HL-60/S4 treated with phorbol 12-myristate 13-acetate at 8.2 ng/mL for 4 days and 3 days (cell line): ENCODE data around the gene ARL8A.

Source experiments
- in situ Hi-C: fragments of 300-500 bp; cut with MboI; formaldehyde crosslinking; loops from 2 replicates; pipeline ENCODE4 v1.15.0; 2022; ENCODE audit warnings: low sequenced_read_pairs

ARL8A gene

GRCh38 chr1:202144402-202145067, at the start of gene ARL8A:
Gene ARL8A, minus strand, starts transcription at chr1:202144737. Its CDS starts 165 bp downstream, at chr1:202144572.
- in situ Hi-C loops, result no loop called here

DNA sequence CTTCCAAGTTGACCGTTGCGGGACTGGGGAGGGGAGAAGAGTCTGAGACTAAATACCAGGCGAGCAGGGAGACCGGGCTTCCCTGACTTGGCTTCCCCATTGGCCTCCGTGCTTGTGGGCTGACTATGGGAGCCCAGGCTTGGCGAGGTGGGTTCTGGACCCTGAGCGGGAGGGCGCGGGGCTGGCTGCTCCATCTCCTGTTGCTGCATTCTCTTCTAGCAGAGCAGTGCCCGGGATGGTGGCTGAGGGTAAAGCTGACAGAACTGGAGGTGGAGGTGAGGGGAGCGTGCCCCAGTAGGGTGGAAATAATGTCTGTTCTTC, 49.8 kb upstream of the ARL8A start:
- in situ Hi-C loops, result loop anchor here (25.0 kb wide), 1 partner anchor 518 kb away; the partner anchor contains the start of gene SYT2

DNA sequence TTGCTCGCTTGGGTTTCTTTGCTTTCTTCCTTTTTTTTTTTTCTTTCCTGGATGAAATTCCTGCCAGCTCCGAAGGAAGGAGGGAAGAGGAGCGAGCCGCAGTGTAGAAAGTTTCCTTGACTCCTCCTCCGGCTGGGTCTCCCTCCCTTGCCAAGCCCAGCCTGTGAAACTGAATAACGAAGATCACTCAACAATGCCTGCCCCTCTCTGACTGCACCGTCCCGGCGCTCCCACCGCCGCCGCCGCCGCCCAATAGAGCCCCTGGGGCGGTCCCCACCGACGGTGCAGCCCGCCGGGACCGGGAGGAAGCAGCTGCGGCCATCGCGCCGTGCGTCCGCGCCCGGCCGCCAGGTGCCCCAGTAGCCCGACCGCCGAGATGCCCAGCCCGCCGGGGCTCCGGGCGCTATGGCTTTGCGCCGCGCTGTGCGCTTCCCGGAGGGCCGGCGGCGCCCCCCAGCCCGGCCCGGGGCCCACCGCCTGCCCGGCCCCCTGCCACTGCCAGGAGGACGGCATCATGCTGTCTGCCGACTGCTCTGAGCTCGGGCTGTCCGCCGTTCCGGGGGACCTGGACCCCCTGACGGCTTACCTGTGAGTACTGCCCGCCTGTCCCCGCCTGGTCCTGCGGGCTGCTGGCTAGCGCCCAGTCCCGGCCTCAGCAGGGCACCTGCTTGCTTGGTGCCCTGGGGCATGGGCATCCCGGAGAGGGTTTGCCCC, 49.2 kb upstream of the ARL8A start, which contains the start of gene LGR6:
LGR6 (plus strand) TSS at position 186 of the 714 bp plus-strand sequence; CDS start at position 377, 191 bp downstream.
- in situ Hi-C loops, result loop anchor here (25.0 kb wide), 1 partner anchor 519 kb away; the partner anchor contains the start of gene SYT2

- in situ Hi-C loops, result loop anchor here (25.0 kb wide), 1 partner anchor 519 kb away; the partner anchor contains the start of gene SYT2
Measured at GRCh38 chr1:202192770-202193613, 48.5 kb upstream of the ARL8A start.

- in situ Hi-C loops, result loop anchor here (25.0 kb wide), 1 partner anchor 521 kb away; the partner anchor contains the start of gene SYT2
Measured at GRCh38 chr1:202191391-202191790, 46.9 kb upstream of the ARL8A start.

GRCh38 chr1:202189918-202190715, 45.6 kb upstream of the ARL8A start:
- in situ Hi-C loops, result loop anchor here (25.0 kb wide), 1 partner anchor 522 kb away; the partner anchor contains the start of gene SYT2

DNA sequence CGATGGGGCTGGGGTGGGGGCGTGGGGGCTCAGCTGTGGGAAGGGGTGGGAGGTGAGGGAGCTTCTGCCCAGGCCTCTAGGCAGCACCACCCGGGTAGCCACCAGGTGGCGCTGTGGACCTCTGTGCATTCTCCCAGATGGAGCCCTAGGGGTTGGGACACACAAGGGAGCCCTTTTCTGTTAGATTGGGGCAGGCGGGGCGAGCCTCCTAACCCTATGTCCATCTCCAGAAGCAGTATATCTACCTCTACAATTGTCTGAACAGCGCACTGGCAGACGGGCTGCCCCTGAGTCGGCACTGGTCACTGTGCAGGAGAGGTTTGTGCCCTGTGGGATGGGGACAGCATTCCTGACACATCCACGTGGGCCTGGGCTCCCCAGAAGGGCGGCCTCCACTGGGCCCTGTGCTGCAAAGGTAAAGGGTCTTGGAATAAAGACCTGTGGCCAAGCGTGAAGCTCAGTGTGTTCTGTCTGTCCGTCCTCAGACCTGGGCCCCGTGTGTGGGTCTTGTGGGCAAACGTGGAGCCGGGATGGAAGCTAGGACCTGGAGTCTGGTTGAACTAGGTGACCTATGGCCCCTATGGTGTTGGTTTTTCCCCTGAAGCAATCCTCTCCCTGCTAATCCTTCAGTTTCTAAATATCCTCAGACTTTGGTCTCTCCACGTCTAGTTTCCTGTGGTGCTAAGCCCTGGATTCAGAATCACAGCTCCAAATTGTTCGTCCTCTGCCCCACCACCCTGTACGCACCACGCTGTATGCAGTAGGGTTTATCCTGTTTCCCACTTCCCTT, 44.7 kb upstream of the ARL8A start:
- in situ Hi-C loops, result loop anchor here (25.0 kb wide), 1 partner anchor 523 kb away; the partner anchor contains the start of gene SYT2

DNA sequence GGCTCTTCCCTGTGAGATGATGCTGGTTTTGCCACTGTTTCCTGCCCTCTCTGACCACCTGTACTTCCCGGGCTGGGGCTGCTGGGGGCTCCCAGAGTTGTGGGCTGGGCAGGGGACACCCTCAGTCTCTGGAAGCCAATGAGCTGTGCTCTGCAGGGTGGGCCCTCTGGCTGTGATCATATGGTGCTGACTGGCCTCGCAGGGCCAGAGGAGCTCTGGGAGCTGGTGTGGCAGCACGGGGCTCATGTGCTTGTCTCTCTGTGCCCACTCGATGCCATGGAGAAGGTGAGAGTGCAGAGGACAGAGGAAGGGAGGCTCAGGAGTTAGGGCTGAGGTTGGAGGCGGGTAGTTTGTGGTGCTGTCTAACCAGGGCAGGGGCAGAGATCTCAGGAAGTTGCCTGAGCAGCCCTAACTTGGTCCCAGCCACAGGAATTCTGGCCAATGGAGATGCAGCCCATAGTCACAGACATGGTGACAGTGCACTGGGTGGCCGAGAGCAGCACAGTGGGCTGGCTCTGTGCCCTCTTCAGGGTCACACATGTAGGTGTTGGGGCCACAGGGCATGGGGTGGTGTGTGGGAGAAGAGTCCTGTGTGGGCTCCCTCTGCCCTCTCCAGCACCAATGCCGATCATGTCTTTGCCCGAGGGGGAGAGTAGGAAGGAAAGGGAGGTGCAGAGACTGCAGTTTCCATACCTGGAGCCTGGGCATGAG, 43.3 kb upstream of the ARL8A start:
- in situ Hi-C loops, result loop anchor here (25.0 kb wide), 1 partner anchor 524 kb away; the partner anchor contains the start of gene SYT2

GRCh38 chr1:202187041-202187671, 42.6 kb upstream of the ARL8A start:
- in situ Hi-C loops, result loop anchor here (25.0 kb wide), 1 partner anchor 525 kb away; the partner anchor contains the start of gene SYT2

- in situ Hi-C loops, result loop anchor here (25.0 kb wide), 1 partner anchor 526 kb away; the partner anchor contains the start of gene SYT2
Measured at GRCh38 chr1:202186327-202186726, 41.8 kb upstream of the ARL8A start.

DNA sequence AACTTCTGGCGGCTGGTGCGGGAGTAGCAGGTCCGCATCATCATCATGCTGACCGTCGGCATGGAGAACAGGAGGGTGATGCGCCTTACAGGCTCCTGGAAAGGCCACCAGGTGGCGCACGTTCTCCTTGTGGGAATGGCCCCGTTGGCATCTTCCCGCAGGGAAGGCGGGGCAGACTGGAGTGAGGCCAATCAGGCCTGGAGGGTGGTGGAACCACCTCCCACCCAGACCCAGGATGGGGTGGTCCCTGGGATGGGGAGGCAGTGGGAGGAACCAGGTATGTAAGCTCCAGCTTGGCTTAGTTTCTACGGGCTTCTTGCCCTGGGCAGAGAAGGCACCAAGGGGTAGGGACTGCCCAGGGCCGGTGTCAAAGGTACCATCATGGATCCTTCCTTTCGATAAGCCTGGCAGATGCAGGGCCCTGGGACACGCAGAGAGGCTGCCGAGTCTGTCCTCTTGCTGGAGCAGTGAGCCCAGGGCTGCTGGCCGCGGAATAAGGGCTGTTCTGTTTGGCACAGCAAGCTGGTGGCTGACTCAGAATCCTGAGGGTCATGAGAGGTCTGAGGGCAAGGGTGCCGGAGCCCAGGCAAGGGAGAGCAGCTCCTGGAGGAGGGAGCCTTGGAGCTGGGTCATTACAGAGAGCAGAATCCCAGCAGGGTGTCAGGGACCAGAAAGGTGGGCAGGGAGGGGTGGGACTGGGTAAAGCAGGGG, 40.4 kb upstream of the ARL8A start:
- in situ Hi-C loops, result loop anchor here (25.0 kb wide), 1 partner anchor 527 kb away; the partner anchor contains the start of gene SYT2

- in situ Hi-C loops, result loop anchor here (25.0 kb wide), 1 partner anchor 530 kb away; the partner anchor contains the start of gene SYT2
Measured at GRCh38 chr1:202182040-202182877, 37.7 kb upstream of the ARL8A start.

- in situ Hi-C loops, result loop anchor here (25.0 kb wide), 1 partner anchor 531 kb away; the partner anchor contains the start of gene SYT2
Measured at GRCh38 chr1:202181586-202181985, 37.0 kb upstream of the ARL8A start.

GRCh38 chr1:202180751-202181139, 36.2 kb upstream of the ARL8A start:
- in situ Hi-C loops, result loop anchor here (25.0 kb wide), 1 partner anchor 532 kb away; the partner anchor contains the start of gene SYT2

DNA sequence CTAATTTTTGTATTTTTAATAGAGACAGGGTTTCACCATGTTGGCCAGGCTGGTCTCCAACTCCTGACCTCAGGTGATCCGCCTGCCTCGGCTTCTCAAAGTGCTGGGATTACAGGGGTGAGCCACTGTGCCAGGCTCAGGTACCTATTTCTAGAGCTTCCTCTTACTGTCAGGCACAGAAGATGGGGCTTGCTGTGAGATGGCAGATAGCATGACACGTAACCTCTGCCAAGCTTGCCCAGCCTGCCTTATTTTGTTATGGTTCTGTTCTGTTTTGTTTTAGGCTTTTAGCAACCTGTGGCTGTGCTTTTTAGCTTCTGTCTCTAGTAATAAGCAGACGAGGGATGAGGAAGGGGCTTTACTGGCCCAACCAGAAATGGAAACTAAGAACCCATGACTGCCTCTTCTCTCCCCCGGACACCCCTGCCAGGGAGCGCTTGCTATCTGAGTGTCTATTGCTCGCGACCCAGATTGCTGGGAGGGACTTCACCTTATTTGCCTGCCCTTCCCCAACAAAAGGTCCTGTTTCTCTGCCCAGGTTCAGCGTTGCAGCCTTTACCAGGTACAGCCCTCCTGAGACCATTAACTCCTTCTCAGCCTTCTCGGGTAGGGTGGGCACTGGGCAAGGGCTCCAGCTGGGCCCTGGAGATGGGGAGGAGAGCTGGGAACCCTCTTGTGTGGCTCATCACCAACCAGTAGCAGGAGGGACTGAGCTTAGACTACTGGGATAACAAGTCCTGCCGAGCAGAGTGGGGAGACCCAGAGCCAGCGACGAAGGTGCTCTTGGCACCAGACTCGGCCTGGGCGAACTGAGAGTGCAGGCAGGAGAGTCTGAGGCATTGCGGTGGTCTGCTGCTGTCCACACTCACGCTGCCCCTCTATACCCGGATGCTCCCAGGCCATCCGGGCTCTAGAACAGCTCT, 35.6 kb upstream of the ARL8A start:
- in situ Hi-C loops, result loop anchor here (25.0 kb wide), 1 partner anchor 532 kb away; the partner anchor contains the start of gene SYT2
